ENCODE measurements around the gene TSPOAP1. TPM values are rescaled to one million over a fixed set of nuclear protein-coding genes. Genes with fewer than 3 reads are reported as not detected.

The TSPOAP1 gene
- total RNA-seq, 1 experiment from 2014 or later, result 10.9 TPM

- no peak for DNase-seq (ENCODE audit: low spot score)
- TF ChIP-seq CBFB (CRISPR knock-in tag; IDR thresholded peaks at IDR 0.05; ENCODE audit: low read depth) (no peak), MXD4 (CRISPR knock-in tag; IDR thresholded peaks at IDR 0.05; ENCODE audit: borderline replicate concordance) (no peak), PRDM15 (CRISPR knock-in tag; IDR thresholded peaks at IDR 0.05) (no peak), ZNF423 (CRISPR knock-in tag; IDR thresholded peaks at IDR 0.05) (no peak), SMAD3 (CRISPR knock-in tag; IDR thresholded peaks at IDR 0.05; ENCODE audit: borderline replicate concordance) (no peak), ZBTB43 (CRISPR knock-in tag; IDR thresholded peaks at IDR 0.05) (no peak), AFF4 (CRISPR knock-in tag; IDR thresholded peaks at IDR 0.05; ENCODE audit: borderline replicate concordance) (no peak), GTF2I (CRISPR knock-in tag; conservative IDR thresholded peaks at IDR 0.05) (no peak), ATF1 (CRISPR knock-in tag; IDR thresholded peaks at IDR 0.05) (no peak), NFATC4 (CRISPR knock-in tag; IDR thresholded peaks at IDR 0.05) (no peak), JAZF1 (CRISPR knock-in tag; IDR thresholded peaks at IDR 0.05) (no peak), MLX (CRISPR knock-in tag; IDR thresholded peaks at IDR 0.05) (no peak), AR (CRISPR knock-in tag; IDR thresholded peaks at IDR 0.05) (no peak), PREB (CRISPR knock-in tag; IDR thresholded peaks at IDR 0.05; ENCODE audit: borderline replicate concordance) (no peak)
- Mint-ChIP-seq H3K27ac (no peak overlapping the region), H3K4me1 (peaks cover 20% of the 10 kb centered on the region), H3K9me3 (no peaks in the 10 kb centered on the region), H3K27me3 (ENCODE audit: low read depth) (peaks cover 16% of the 10 kb centered on the region), H3K4me3 (no peak overlapping the region), H3K36me3 (no peaks in the 10 kb centered on the region)
- ATAC-seq, result no peak
- CTCF ChIA-PET, result interaction anchor here (0.6 to 0.7 kb wide), 3 partner anchors 10 to 646 kb away, joined by 3 to 6 read pairs (median 3); no protein-coding TSS in a partner anchor
- POLR2A ChIA-PET, result interaction anchor here (0.7 kb wide), 1 partner anchor 26 kb away, joined by 3 read pairs; no protein-coding TSS in a partner anchor
These were observed 47.0 kb downstream of the TSPOAP1 start for GRCh38 chr17:58281511-58282011.

Measured in WTC11 (cell line).